Activated naive CD8-positive, alpha-beta T cell treated with anti-CD3 and anti-CD28 coated beads, Interleukin-2, amount 10 ng/mL, durations not matched to agents 7 days and 5 days (primary cell): Measurements from ENCODE around the gene TRIM44. TPM values are rescaled to one million over a fixed set of nuclear protein-coding genes. Genes with fewer than 3 reads are reported as not detected.

Experiments
- ATAC-seq: fragments of 150-1000 bp; cut with Tn5 transposase; one replicate; pipeline ENCODE4 v1.10.0; 2021; ENCODE audit warnings: low read depth, moderate library complexity
- POLR2A ChIA-PET: fragments of 350-600 bp; sonication (Branson Sonifier 250); formaldehyde crosslinking; loops from one replicate; lab custom pipeline; 2021; ENCODE audit warnings: antibody characterized with exemption; lab: Charles Lee
- DNase-seq: peaks from one replicate; pipeline ENCODE4 v3.0.0; 2021
- H3K27ac Mint-ChIP-seq: one replicate; pipeline ENCODE4 v1.8.0; 2022; ENCODE audit warnings: mild to moderate bottlenecking, mixed read lengths
- H3K27me3 Mint-ChIP-seq: one replicate; pipeline ENCODE4 v1.8.0; 2022; ENCODE audit warnings: mild to moderate bottlenecking, moderate library complexity, mixed read lengths
- H3K36me3 Mint-ChIP-seq: one replicate; pipeline ENCODE4 v1.8.0; 2021; ENCODE audit warnings: mild to moderate bottlenecking, mixed read lengths
- H3K4me1 Mint-ChIP-seq: one replicate; pipeline ENCODE4 v1.8.0; 2021; ENCODE audit warnings: mixed read lengths
- H3K4me3 Mint-ChIP-seq: one replicate; pipeline ENCODE4 v1.8.0; 2022; ENCODE audit warnings: mild to moderate bottlenecking, moderate library complexity, mixed read lengths
- H3K9me3 Mint-ChIP-seq: one replicate; pipeline ENCODE4 v1.8.0; 2021; ENCODE audit warnings: mixed read lengths
- total RNA-seq, 2 experiments: library from RNA; stranded (reverse); gene quantifications; one replicate each; pipeline ENCODE4 v1.2.3, GENCODE V29; 2021

TRIM44 gene
- total RNA-seq, 2 experiments from 2014 or later = 51.4 to 52.4 TPM

GRCh38 chr11:35803115-35803514 is 140.5 kb downstream of the TRIM44 start:
- Mint-ChIP-seq H3K27me3 (no peaks in the 10 kb centered on the region), H3K27ac (no peak overlapping the region), H3K4me3 (no peak overlapping the region), H3K9me3 (no peaks in the 10 kb centered on the region), H3K4me1 (peaks cover 8% of the 10 kb centered on the region), H3K36me3 (peaks cover 12% of the 10 kb centered on the region)
- DNase-seq (no peak), ATAC-seq (no peak)
- POLR2A ChIA-PET = interaction anchor here (0.7 kb wide), 1 partner anchor 17 kb away, joined by 4 read pairs; no protein-coding TSS in a partner anchor

GRCh38 chr11:35804451-35805040 is 142.0 kb downstream of the TRIM44 start:
- Mint-ChIP-seq H3K27ac (no peak overlapping the region), H3K36me3 (peaks cover 10% of the 10 kb centered on the region), H3K27me3 (no peaks in the 10 kb centered on the region), H3K9me3 (no peaks in the 10 kb centered on the region), H3K4me1 (peaks cover 8% of the 10 kb centered on the region), H3K4me3 (no peak overlapping the region)
- POLR2A ChIA-PET = no interaction called here
- DNase-seq (no peak), ATAC-seq (no peak)

- POLR2A ChIA-PET = no interaction called here
- Mint-ChIP-seq H3K4me3 (no peak overlapping the region), H3K27me3 (no peaks in the 10 kb centered on the region), H3K36me3 (peaks cover 15% of the 10 kb centered on the region), H3K4me1 (no peaks in the 10 kb centered on the region), H3K9me3 (no peaks in the 10 kb centered on the region), H3K27ac (no peak overlapping the region)
- no peak for ATAC-seq
- no peak for DNase-seq
Measured at GRCh38 chr11:35809561-35809960, 147.0 kb downstream of the TRIM44 start.

GRCh38 chr11:35810045-35810645 is 147.6 kb downstream of the TRIM44 start:
- no peak for ATAC-seq
- H3K27ac Mint-ChIP-seq = no peak overlapping the region
- H3K36me3 Mint-ChIP-seq = peaks cover 15% of the 10 kb centered on the region

GRCh38 chr11:35811783-35812182 is 149.2 kb downstream of the TRIM44 start:
- no peak for DNase-seq
- no peaks in the 10 kb centered on the region for H3K9me3 Mint-ChIP-seq
- H3K27ac Mint-ChIP-seq = no peak overlapping the region
- H3K27me3 Mint-ChIP-seq = no peaks in the 10 kb centered on the region
- H3K36me3 Mint-ChIP-seq = peaks cover 11% of the 10 kb centered on the region
- H3K4me3 Mint-ChIP-seq = no peak overlapping the region
- POLR2A ChIA-PET = no interaction called here
- no peak for ATAC-seq
- no peaks in the 10 kb centered on the region for H3K4me1 Mint-ChIP-seq

More at GRCh38 chr11:35810045-35810645, 147.6 kb downstream of the TRIM44 start:
- DNase-seq = no peak
- no peak overlapping the region for H3K4me3 Mint-ChIP-seq
- H3K4me1 Mint-ChIP-seq = no peaks in the 10 kb centered on the region
- no peaks in the 10 kb centered on the region for H3K9me3 Mint-ChIP-seq
- H3K27me3 Mint-ChIP-seq = no peaks in the 10 kb centered on the region
- POLR2A ChIA-PET = no interaction called here

GRCh38 chr11:35812828-35813227 is 150.3 kb downstream of the TRIM44 start:
- Mint-ChIP-seq H3K27ac (no peak overlapping the region), H3K9me3 (no peaks in the 10 kb centered on the region)

GRCh38 chr11:35814081-35814695 is 151.6 kb downstream of the TRIM44 start:
- Mint-ChIP-seq H3K4me3 (no peak overlapping the region), H3K27ac (no peak overlapping the region), H3K27me3 (no peaks in the 10 kb centered on the region), H3K36me3 (peaks cover 8% of the 10 kb centered on the region), H3K9me3 (no peaks in the 10 kb centered on the region), H3K4me1 (no peaks in the 10 kb centered on the region)
- DNase-seq = no peak
- POLR2A ChIA-PET = interaction anchor here (0.6 kb wide), 1 partner anchor 780 kb away, joined by 3 read pairs; the partner anchor contains the start of gene IFTAP
- no peak for ATAC-seq

More at GRCh38 chr11:35812828-35813227, 150.3 kb downstream of the TRIM44 start:
- Mint-ChIP-seq H3K36me3 (peaks cover 8% of the 10 kb centered on the region), H3K4me3 (no peak overlapping the region), H3K4me1 (no peaks in the 10 kb centered on the region), H3K27me3 (no peaks in the 10 kb centered on the region)
- ATAC-seq = no peak
- POLR2A ChIA-PET = no interaction called here
- no peak for DNase-seq

- peaks cover 8% of the 10 kb centered on the region for H3K36me3 Mint-ChIP-seq
- no peak overlapping the region for H3K27ac Mint-ChIP-seq
- H3K9me3 Mint-ChIP-seq = no peaks in the 10 kb centered on the region
- POLR2A ChIA-PET = no interaction called here
- H3K4me1 Mint-ChIP-seq = no peaks in the 10 kb centered on the region
- DNase-seq (no peak), ATAC-seq (no peak)
- no peak overlapping the region for H3K4me3 Mint-ChIP-seq
- H3K27me3 Mint-ChIP-seq = no peaks in the 10 kb centered on the region
Measured at GRCh38 chr11:35814720-35815305, 152.2 kb downstream of the TRIM44 start.

- no peak overlapping the region for H3K27ac Mint-ChIP-seq
- H3K4me1 Mint-ChIP-seq = no peaks in the 10 kb centered on the region
- no peaks in the 10 kb centered on the region for H3K27me3 Mint-ChIP-seq
- POLR2A ChIA-PET = no interaction called here
- DNase-seq (no peak), ATAC-seq (no peak)
- H3K9me3 Mint-ChIP-seq = no peaks in the 10 kb centered on the region
- H3K36me3 Mint-ChIP-seq = peaks cover 5% of the 10 kb centered on the region
- no peak overlapping the region for H3K4me3 Mint-ChIP-seq
Measured at GRCh38 chr11:35815556-35816315, 153.2 kb downstream of the TRIM44 start.

- Mint-ChIP-seq H3K27ac (no peak overlapping the region), H3K4me3 (no peak overlapping the region), H3K9me3 (no peaks in the 10 kb centered on the region), H3K36me3 (no peaks in the 10 kb centered on the region), H3K4me1 (peaks cover 14% of the 10 kb centered on the region), H3K27me3 (no peaks in the 10 kb centered on the region)
- POLR2A ChIA-PET = no interaction called here
- DNase-seq (no peak), ATAC-seq (no peak)
Measured at GRCh38 chr11:35820614-35821013, 158.0 kb downstream of the TRIM44 start.

- DNase-seq (no peak), ATAC-seq (no peak)
- POLR2A ChIA-PET = no interaction called here
- H3K9me3 Mint-ChIP-seq = no peaks in the 10 kb centered on the region
- no peaks in the 10 kb centered on the region for H3K27me3 Mint-ChIP-seq
- H3K27ac Mint-ChIP-seq = no peak overlapping the region
- no peaks in the 10 kb centered on the region for H3K36me3 Mint-ChIP-seq
- peaks cover 14% of the 10 kb centered on the region for H3K4me1 Mint-ChIP-seq
- H3K4me3 Mint-ChIP-seq = no peak overlapping the region
Measured at GRCh38 chr11:35822815-35823495, 160.4 kb downstream of the TRIM44 start.

- ATAC-seq = no peak
- Mint-ChIP-seq H3K27ac (no peak overlapping the region), H3K27me3 (peaks cover 2% of the 10 kb centered on the region)
Measured at GRCh38 chr11:35823742-35824298, 161.2 kb downstream of the TRIM44 start.

More at GRCh38 chr11:35823742-35824298, 161.2 kb downstream of the TRIM44 start:
- Mint-ChIP-seq H3K4me3 (no peak overlapping the region), H3K4me1 (peaks cover 14% of the 10 kb centered on the region), H3K9me3 (no peaks in the 10 kb centered on the region), H3K36me3 (no peaks in the 10 kb centered on the region)
- no peak for DNase-seq
- POLR2A ChIA-PET = no interaction called here
